Ramos (cell line): ENCODE data around the gene ACAD9.
"Not testable (repeated sequence)": the region's sequence is repeated elsewhere in the genome, so short reads cannot be mapped to it uniquely, and the experiment has no call there.

Experiments
- in situ Hi-C: fragments of 300-500 bp; cut with MboI; formaldehyde crosslinking; loops from one replicate; pipeline ENCODE4 v1.14.3; 2022; ENCODE audit warnings: low sequenced_read_pairs; ENCODE audit not compliant: unreplicated experiment

ACAD9 gene

GRCh38 chr3:128858167-128858566 lies 21.3 kb upstream of the ACAD9 start:
- in situ Hi-C loops = no loop called here

DNA sequence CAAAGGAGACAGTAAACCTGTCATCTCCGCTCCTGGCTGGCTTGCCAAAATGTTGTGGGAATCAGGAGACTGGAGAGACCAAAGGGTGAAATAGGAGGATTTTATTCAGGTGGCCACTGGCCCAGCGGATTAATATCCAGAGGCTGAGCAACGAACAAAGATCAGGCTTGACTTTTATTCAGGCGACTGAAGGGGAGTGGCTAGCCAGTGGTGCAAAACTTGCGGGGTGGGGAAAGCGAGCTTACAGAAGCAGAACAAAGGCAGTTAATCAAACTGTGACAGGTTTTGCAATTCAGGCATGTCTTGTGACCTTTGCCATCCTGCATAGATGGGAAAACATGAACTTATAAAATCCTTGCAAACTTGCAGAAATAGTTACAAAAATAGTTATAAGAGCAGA lies 19.8 kb upstream of the ACAD9 start:
- in situ Hi-C loops = no loop called here

- in situ Hi-C loops = no loop called here
These were observed 17.9 kb upstream of the ACAD9 start for GRCh38 chr3:128861491-128861890.

DNA sequence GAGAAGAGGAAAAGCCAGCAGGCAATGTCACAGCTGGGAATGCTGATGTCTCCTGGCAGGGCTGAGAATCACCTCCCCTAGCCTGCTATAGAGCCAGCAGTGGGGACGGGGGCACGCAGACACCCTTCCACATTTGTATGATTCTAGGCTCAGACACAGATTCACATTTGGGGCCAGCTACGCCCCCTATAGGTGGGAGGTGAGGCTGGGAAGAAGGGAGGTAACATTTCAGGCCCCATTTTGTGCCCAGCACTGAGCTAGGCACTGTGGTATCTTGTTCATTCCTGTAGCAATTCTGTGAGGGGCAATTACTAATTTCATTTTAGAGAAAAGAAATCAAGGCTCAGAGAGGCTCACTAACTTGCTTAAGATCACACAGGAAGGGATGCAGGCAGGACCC lies 15.9 kb upstream of the ACAD9 start:
- in situ Hi-C loops = no loop called here

- in situ Hi-C loops = no loop called here
These were observed 15.0 kb upstream of the ACAD9 start for GRCh38 chr3:128864351-128864811.

GRCh38 chr3:128864849-128865804 lies 14.3 kb upstream of the ACAD9 start:
- in situ Hi-C loops = not testable (repeated sequence)

DNA sequence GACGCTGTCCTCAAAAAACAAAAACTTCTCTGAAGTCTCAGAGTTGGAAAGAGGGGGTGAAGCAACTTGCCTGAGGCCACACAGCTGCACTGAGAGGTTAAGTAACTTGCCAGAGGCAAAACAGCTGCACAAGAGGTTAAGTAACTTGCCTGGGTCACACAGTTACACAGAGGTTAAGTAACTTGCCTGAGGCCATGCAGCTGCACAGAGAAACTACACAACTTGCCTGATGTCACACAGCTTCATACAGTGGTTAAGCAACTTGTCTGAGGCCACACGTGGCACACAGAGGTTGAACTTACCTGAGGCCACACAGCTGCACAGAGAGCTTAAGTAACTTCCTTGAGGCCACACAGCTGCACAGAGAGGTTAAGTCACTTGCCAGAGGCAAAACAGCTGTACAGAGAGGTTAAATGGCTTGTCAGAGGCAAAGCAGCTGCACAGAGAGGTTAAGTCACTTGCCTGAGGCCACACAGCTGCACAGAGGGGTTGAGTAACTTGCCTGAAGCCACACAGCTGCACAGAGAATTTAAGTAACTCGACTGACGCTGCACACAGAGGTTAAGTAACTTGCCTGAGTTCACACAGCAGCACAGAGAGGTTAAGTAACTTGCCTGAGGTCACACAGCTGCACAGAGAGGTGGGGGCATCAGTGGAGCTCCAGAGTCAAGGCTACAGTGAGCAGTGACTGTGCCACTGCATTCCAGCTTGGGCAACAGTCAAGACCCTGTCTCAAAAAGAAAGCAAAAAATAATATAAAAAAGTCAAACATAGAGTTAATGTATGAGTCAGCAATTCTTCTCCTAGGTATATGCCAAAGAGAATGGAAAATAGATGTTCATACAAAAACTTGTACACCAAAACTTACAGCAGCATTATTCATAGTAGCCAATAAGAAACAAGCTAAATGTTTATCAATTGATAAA lies 12.0 kb upstream of the ACAD9 start:
- in situ Hi-C loops = no loop called here

- in situ Hi-C loops = no loop called here
These were observed 9.1 kb upstream of the ACAD9 start for GRCh38 chr3:128870347-128870746.

DNA sequence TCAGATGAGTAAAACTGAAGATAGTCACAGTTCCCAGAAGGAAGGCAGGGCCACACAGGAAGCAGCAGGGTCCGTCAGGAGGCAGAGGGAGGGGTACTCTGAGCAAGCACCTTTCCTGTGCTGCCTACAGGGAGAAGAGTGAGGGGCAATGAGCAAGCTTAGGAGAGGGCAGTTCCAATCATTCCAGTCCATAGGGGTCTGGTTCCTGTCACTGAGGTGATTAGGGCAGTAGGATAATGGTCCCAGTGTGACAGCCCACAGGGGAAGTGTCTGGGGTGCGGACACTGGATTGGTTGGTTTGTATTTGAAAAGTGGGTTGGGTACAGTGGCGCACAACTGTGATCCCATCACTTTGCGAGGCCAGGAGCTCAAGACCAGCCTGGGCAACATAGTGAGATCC lies 7.1 kb upstream of the ACAD9 start:
- in situ Hi-C loops = no loop called here

DNA sequence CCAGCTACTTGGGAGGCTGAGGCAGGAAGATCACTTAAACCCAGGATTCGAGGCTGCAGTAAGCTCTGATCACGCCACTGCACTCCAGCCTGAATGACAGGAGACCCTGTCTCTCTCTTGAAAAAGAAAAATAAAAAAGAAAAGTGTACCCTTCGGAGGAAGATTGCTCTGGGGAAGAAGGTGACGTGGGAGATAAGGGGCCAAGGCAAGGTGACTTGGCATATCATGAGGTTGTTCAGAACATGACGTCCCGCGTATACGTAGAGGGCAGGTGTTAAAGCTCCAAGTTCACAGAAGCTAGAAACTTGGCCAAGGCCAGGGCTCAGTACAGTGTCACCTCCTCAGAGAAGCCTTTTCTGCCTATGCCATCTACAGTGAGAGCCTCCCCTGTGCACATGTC lies 6.7 kb upstream of the ACAD9 start:
- in situ Hi-C loops = no loop called here

DNA sequence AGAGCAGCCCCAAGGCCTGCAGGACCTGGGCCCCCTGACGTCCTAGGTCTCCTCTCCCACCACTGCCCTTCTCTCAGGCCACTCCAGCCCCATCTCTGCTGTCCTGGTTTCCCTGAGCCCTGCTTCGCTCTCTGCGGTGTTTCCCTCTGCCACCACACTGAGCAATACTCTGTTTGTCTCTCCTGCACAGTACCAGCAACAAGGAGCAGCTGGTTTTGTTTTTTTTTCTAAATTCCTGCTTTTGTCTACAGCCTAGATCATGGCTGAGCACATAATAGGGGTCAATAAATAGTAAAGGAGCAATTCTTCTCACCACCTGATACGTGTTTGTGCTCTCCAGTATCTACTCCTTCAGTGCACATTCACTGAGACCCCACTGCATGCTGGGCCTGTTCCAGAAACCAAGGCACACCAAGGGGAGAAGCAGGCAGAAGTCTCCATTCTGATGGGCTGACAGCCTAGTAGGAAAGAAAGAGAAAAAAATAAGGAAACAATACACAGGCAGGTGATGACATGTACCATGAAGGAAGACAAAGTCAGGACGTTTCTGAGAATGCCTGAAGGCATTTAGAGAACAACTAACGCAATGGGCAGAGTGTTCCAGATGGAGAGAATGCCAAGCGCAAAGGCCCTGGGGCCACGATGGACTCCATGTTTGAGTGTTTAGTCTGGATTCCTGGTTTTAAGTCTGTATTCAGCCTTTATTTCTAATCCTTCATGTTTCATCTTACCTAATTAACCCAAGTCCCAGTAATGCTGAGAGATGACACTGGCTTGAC lies 6.0 kb upstream of the ACAD9 start:
- in situ Hi-C loops = no loop called here

GRCh38 chr3:128874481-128875180 lies 4.8 kb upstream of the ACAD9 start:
- in situ Hi-C loops = no loop called here

DNA sequence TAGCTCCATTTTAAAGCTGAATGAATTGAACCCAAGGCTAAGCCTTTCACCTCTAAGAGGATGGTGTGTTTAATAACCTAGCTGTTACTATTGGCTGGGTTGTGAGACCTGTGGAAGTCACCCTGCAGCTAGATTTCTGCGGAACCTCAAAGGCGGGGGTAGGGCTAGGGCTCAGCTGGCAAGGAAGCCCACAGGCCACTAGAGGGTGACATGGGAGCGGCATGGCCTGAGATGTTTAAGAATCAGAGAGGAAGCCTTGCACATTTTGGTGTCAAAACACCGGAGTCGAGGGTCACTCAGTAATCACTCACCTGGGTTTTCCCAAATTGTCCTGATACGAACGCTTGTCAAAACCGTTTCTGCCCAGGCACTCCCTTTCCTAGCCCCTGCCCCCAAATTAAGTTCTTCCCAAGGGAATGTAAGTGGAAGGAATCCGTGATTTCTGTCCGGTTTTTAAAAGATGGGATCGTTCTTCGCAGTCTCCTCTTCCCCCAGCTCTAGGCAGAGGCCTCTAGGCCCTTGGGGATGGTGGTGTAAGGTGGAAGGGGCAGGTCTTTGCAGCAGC lies 3.8 kb upstream of the ACAD9 start:
- in situ Hi-C loops = no loop called here

- in situ Hi-C loops = no loop called here
These were observed 1.4 kb upstream of the ACAD9 start for GRCh38 chr3:128878011-128878457.

DNA sequence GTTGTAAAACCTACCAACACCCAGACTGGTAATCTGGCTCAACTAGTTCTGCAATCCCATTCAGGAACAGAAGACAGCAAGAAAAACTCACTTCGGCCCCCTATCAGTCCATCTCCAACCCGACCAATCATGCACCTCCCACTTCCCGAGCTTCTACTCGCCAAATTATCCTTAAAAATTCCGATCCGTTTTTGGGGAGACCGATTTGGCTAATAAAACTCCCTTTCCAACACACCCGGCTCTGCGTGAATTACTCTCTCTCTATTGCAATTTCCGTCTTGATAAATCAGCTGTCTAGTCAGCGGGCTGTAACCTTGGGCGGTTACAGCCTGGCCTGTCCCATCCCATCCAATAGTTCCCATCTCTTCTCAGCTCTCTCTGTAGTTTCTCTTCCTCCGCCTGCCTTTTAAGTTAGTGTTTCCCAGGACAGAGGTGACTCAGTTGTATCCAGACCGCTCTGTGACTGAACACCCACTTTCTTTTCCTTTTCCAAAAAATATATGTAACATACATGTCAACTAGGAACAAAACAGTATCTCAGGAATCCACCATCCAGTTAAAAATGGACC lies 780 bp upstream of the ACAD9 start:
- in situ Hi-C loops = no loop called here

DNA sequence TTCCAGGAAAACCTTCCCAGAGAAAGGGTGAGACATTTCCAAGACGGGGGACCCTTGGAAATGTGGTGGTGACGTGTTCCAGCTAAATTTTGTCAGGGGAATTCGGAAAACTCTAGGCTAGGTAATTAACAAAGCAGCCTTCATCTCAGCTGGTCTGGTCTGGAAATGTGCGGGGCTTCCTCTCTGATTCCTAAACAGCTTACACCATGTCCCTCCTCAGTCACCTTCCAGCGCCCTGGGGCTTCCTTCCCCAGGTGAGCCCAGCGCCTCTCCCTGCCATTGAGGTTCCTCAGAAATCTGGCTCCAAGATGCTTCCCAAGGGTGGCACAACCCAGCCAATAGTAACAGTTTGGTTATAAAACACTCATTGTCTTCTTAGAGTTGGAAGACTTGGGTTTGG lies 571 bp downstream of the ACAD9 start:
- in situ Hi-C loops = no loop called here

- in situ Hi-C loops = not testable (repeated sequence)
These were observed 1.0 kb downstream of the ACAD9 start for GRCh38 chr3:128880455-128880854.

DNA sequence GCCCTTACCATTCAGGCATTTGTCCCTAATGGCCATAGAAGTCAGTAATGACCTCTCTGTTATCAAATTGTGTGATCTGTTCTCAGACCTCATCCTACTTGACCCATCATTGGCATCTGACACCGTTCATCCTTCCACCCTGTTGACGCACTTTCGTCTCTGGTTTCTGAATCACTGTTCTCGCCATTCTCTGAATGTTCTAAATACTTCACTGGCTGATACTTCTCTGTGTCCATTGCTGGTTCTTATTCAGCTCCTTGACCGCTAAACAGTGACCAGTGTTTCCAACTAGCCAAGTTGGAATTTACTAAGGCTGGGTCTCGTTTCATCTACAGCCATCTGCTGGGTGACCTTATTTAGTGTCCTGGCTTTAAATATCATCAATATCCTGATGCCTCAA lies 2.2 kb downstream of the ACAD9 start:
- in situ Hi-C loops = no loop called here

- in situ Hi-C loops = no loop called here
These were observed 3.3 kb downstream of the ACAD9 start for GRCh38 chr3:128882719-128883118.
